Left forelimb (tissue), 1 donor: ENCODE results near the gene CDHR2.
"Not testable (repeated sequence)": the region's sequence is repeated elsewhere in the genome, so short reads cannot be mapped to it uniquely, and the experiment has no call there.

Experiments used
- DNase-seq: peaks from one replicate; pipeline ENCODE4 v3.0.0-alpha.2; 2018; ENCODE audit warnings: low spot score

CDHR2 gene

DNA sequence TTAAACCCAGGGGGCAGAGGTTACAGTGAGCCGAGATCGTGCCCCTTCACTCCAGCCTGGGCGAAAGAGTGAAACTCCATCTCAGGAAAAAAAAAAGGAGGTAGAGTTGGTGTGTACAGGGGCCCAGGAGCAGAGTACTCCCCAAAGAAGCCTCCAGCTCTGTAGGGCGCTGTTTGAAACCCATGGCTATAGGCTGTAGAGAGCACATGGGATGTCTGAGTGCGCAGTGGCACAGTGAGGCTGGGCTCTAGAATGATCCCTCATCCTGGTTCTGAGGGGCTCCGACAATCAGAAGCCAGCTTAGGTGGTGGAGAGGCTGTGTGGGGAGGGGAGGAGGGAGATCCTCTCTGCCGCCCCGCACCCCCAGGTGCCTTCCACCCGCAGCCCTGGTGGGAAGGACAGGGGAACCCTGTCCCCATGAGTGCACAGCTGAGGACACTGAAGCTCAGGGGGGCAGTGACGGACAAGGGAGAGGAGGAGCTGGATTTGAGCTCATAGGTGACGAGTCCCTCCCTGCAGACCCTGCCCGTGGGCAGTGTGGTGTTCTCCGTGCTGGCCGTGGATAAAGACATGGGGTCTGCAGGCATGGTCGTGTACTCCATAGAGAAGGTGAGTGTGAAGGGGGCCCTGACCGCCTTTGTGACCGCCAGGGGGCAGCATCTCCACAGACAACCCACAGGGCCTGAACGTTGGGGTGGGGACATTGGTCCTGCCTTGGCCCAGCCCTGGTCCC is 24.6 kb downstream of the CDHR2 start:
- DNase-seq: no peak

DNA sequence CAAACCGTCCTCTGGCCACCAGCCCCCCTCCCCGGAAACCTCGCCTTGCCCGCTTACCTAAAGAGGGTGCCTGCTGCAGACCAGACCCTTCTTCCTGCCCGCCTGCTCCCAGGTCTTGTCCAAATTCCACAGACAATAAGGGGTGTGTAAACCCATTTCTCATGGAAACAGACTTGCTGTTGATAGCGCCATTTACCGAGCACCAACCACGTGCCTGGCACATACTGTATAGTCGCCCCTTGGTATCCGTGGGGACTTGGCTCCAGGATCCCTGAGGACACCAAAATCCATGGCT is 25.1 kb downstream of the CDHR2 start:
- no peak for DNase-seq

- no peak for DNase-seq
These were observed 25.9 kb downstream of the CDHR2 start for GRCh38 chr5:176575066-176575465.

DNA sequence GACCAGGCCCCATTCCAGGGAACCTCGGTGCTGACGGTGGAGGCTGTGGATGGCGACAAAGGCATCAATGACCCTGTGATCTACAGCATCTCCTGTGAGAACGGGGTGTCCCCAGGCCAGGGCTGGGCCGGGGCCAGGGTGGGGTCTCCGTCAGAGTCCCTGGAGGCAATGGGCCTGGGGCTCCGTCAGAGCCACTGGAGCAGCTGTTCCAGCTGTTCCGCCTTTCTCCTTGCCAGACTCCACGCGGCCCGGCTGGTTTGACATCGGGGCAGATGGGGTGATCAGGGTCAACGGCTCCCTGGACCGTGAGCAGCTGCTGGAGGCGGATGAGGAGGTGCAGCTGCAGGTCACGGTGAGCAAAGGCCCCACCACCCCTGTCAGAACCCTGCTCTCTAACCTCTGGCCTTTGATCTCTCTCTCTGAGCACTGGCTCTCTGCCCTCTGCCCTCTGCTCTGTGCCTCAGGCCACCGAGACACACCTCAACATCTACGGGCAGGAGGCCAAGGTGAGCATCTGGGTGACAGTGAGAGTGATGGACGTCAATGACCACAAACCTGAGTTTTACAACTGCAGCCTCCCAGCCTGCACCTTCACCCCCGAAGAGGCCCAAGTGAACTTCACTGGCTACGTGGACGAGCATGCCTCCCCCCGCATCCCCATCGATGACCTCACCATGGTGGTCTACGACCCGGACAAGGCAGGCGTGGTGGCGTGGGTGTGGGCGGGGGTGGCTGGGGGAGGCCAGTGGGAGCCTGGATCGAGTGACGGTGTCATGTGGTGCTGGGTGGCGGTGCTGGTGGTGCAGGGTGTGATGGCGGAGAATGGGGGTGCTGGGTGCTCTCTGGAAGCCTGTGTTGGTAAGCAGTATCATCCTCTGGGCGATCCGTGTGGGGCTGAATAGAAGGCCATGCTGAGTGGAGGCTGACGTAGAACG is 26.6 kb downstream of the CDHR2 start:
- no peak for DNase-seq

GRCh38 chr5:176577312-176578176 is 28.4 kb downstream of the CDHR2 start:
- DNase-seq: no peak

DNA sequence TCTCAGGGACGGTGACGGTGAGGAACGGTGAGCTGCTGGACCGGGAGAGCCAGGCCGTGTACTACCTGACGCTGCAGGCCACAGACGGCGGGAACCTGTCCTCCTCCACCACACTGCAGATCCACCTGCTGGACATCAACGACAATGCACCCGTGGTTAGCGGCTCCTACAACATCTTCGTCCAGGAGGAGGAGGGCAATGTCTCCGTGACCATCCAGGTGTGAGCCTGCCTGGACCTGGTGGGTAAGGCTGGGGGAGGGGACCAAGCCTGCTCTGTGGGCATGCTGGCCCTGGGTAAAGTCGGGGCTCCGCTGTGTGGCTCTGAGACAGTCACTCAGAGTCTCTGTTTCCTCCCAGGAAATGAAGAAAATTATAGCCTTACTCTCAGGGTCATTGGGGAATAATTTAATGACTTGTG is 29.3 kb downstream of the CDHR2 start:
- no peak for DNase-seq

- no peak for DNase-seq
These were observed 30.2 kb downstream of the CDHR2 start for GRCh38 chr5:176579323-176579722.

DNA sequence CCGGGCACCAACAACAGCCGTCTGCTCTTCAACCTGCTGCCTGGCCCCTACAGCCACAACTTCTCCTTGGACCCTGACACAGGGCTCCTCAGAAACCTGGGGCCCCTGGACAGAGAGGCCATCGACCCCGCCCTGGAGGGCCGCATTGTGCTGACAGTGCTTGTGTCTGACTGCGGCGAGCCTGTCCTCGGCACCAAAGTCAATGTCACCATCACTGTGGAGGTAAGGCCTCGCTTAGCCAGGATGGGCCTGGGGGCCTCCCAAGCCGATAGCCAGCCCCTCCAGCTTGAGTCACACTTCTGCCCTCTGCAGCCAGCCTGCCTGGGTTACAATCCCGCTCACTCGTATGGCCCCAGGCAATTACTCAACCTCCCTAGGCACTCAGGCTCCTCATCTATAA is 32.2 kb downstream of the CDHR2 start:
- DNase-seq: no peak

DNA sequence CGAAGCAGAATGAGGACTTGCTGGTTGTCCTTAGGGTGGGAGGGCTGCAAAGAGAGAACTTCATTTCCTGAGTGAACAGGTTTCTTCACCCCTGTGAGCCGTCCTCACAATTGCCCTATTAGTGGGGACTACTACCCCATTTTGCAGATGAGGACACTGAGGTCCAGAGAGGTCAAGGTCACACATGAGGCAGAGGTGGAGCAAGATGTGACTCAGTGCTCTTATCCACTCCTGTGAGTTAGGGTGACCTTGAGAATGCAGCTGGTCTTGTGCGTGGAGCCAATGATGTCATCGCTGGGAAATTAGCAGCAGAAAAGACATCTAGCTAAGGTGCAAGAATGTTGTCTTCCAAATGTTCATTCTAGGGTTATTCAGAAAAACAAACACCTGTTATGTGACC is 33.9 kb downstream of the CDHR2 start:
- DNase-seq: no peak

- no peak for DNase-seq
These were observed 38.3 kb downstream of the CDHR2 start for GRCh38 chr5:176587398-176587797.

DNA sequence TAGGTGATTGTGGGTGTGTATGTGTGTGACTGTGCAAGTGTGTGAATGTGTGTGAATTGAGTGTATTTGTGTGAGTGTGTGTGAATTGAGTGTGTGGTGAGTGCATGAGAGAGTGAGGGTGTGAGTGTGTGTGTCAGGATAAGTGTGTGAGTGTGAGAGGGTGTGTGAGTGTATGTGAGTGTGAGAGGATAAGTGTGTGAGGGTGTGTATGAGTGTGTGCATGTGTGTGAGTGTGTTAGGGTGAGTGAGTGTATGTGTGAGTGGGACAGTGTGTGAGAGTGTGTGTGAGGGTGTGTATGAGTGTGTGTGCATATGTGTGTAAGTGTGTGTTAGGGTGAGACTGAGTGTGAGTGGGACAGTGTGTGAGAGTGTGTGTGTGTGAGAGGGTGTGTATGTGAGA is 39.2 kb downstream of the CDHR2 start:
- no peak for DNase-seq

DNA sequence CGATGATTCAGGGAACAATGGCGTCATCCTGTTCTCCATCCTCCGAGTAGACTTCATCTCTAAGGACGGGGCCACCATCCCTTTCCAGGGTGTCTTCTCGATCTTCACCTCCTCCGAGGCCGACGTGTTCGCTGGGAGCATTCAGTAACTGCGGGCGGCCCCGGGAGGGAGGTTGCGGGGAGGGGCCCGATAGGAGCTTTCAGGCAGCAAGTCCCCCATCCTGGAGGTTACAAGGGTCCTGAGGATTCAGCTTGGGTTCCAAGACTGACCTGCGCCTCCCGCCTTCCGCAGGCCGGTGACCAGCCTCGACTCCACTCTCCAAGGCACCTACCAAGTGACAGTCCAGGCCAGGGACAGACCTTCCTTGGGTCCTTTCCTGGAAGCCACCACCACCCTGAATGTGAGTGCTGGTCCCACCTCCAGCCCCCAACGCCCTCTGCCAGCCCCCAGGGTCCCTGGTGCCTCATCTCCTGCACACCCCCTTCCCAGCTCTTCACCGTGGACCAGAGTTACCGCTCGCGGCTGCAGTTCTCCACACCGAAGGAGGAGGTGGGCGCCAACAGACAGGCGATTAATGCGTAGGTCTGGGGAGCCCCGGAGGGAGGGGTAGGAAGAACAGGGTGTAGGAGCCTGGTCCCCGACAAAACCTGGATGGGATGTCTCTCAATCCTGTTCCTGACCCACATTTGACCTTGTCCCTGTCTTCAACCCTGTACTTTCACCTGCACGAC is 40.1 kb downstream of the CDHR2 start:
- no peak for DNase-seq

DNA sequence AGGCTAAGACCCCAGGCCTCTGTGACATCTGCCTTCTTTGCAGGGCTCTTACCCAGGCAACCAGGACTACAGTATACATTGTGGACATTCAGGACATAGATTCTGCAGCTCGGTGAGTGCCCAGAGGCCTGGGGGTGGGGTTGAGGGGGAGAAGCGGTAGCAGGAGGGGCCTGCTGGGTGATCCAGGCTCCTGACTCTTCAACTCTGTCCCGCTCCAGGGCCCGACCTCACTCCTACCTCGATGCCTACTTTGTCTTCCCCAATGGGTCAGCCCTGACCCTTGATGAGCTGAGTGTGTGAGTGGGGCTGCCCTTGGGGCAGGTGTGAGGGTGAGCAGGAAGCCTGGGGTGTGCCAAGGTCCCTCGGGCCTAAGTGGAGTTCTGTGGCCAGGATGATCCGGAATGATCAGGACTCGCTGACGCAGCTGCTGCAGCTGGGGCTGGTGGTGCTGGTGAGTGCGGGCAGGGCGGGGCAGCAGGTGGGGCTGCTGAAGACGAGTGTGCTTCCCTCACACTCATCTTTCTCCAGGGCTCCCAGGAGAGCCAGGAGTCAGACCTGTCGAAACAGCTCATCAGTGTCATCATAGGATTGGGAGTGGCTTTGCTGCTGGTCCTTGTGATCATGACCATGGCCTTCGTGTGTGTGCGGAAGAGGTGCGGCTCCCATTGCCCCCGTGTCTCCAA is 41.0 kb downstream of the CDHR2 start:
- DNase-seq: no peak

GRCh38 chr5:176591667-176592066 is 42.5 kb downstream of the CDHR2 start:
- DNase-seq: not testable (repeated sequence)

GRCh38 chr5:176592573-176592972 is 43.4 kb downstream of the CDHR2 start:
- DNase-seq: no peak

DNA sequence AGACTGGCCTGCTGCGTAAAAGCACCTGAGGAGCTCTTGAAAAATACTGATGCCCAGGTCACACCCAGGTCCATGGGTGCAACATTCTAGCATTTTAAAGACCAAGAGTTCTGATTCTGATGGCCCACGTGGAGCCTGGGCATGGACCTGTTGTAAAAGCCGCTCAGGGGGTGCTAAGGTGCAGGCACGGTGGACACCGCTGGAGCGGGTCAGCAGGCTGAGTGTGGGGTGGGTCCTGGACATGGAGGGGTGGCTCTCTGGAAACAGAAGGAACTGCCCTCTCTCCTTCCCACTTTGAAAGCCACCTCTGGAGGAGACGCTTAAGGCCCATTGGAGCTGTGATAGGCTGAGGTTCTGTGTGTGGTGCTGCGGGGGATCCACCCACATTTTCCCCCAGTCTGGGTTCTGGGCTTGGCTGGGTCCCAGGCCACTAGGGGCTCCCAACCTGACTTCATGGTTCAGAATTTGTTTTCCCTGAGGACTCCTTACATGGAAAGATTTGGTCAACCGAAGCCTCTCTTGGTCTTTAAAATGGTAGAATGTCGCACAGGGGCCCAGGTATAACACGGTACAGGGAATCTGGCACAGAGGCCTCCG is 44.2 kb downstream of the CDHR2 start:
- DNase-seq: no peak

DNA sequence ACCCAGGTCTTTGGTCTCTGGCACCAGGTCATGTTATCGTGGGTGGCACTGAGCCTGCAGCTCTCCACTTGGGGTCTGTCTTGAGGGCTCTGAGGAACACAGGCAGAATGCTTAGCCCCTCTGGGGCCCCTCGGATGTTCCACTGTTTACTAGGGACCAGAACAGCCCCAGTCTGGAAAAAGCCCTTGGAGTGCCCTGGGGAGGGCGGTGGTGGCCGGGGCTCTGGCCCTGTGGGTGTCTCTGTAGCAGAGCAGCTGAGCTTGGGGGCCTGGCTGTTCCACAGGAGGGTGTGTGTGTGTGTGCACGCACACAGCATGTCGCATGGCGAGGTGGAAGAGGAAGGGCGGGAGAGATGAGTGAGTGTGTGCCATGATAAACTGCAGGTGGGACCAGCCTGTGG is 45.4 kb downstream of the CDHR2 start:
- DNase-seq: no peak

DNA sequence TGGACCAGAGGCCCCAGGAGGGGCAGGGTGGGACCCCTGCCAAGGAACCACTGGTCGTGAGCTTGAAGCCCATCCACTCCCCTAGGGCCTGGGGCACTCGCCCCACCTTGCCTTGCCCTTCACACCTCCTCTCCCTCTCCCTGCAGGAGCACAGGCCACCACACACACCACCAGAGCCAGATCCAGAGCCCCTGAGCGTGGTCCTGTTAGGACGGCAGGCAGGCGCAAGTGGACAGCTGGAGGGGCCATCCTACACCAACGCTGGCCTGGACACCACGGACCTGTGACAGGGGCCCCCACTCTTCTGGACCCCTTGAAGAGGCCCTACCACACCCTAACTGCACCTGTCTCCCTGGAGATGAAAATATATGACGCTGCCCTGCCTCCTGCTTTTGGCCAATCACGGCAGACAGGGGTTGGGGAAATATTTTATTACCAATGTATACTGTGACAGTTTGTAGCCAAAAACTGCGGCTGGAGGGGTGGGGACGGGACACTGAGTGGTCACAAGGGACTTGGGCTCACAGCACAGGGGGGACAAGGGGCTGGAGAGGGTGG is 46.3 kb downstream of the CDHR2 start:
- DNase-seq: no peak

DNA sequence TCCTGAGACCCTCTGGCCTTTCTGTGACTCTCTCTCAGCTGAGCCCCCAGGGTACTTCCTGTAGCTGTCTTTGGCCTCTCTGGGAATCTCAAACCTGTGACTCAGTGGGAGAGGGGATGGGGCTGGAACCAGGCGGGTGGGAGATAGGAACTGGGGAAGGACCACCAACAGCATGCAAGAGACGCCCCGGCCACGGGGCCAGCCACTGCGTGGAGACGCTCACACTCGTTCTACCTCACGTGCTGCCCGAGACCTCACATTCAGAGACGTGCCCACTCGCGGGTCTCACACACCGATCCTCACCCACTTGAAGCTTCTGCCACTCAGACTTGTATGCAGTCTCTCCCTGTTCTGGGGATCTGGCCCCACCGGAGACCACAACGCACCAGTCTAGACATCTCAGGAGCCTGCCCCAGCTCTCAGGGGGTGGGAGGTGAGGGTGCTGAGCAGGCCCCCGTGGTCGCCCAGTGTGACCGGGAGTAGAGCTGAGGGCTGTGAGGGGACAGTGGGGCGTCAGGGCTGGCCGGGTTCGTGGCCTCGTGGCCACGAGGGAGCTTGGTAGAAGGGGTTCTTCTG is 47.0 kb downstream of the CDHR2 start:
- DNase-seq: no peak
